AG09309 (cell line): ENCODE measurements around the gene PPP4R4.

Experiments
- DNase-seq: peaks from one replicate; pipeline ENCODE4 v3.0.0-alpha.2; 2010; ENCODE audit warnings: low read depth
- H3K4me3 ChIP-seq: 2 replicates; pipeline ENCODE4 v1.5.1; 2011; ENCODE audit warnings: mild to moderate bottlenecking, low read depth, low read length, moderate library complexity; ENCODE audit not compliant: control insufficient read depth
- TF ChIP-seq, protein P1 (sequence below): IDR thresholded peaks from 2 replicates; pipeline ENCODE4 v1.5.1; 2011; ENCODE audit warnings: mild to moderate bottlenecking, low read depth, low read length, inconsistent platforms; ENCODE audit not compliant: insufficient read depth, control insufficient read depth; ENCODE audit errors: missing control alignments

Gene PPP4R4

GRCh38 chr14:94310248-94310647, 136.1 kb downstream of the PPP4R4 start:
- H3K4me3 ChIP-seq = no peak overlapping the region
- no peak for DNase-seq
- TF ChIP-seq, protein P1, sequence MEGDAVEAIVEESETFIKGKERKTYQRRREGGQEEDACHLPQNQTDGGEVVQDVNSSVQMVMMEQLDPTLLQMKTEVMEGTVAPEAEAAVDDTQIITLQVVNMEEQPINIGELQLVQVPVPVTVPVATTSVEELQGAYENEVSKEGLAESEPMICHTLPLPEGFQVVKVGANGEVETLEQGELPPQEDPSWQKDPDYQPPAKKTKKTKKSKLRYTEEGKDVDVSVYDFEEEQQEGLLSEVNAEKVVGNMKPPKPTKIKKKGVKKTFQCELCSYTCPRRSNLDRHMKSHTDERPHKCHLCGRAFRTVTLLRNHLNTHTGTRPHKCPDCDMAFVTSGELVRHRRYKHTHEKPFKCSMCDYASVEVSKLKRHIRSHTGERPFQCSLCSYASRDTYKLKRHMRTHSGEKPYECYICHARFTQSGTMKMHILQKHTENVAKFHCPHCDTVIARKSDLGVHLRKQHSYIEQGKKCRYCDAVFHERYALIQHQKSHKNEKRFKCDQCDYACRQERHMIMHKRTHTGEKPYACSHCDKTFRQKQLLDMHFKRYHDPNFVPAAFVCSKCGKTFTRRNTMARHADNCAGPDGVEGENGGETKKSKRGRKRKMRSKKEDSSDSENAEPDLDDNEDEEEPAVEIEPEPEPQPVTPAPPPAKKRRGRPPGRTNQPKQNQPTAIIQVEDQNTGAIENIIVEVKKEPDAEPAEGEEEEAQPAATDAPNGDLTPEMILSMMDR = no peak

- TF ChIP-seq, protein P1 = no peak
- H3K4me3 ChIP-seq = no peak overlapping the region
- DNase-seq = no peak
These were observed 138.5 kb downstream of the PPP4R4 start for GRCh38 chr14:94312481-94313246.

GRCh38 chr14:94313991-94314655, 140.0 kb downstream of the PPP4R4 start:
- TF ChIP-seq, protein P1 = no peak
- no peak overlapping the region for H3K4me3 ChIP-seq
- DNase-seq = no peak

DNA sequence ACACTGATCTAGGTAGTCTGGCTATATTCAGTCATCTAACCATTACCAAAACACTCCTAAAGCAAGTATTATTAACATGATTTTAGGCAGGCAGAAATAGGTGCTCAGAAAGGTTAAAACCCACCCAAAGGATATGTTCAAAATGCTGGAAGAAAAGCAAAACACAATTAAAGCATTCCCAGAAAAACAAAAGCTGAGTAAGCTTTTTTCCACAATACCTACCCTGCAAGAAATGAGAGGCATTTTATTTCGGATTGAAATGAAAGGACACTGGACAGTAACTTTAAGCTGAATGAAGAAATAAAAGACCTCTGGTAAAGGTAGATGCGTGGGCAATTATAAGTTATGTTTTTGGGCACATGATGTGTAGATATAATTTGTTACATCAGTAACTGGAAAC, 140.8 kb downstream of the PPP4R4 start:
- H3K4me3 ChIP-seq = no peak overlapping the region
- DNase-seq = no peak
- TF ChIP-seq, protein P1 = no peak

DNA sequence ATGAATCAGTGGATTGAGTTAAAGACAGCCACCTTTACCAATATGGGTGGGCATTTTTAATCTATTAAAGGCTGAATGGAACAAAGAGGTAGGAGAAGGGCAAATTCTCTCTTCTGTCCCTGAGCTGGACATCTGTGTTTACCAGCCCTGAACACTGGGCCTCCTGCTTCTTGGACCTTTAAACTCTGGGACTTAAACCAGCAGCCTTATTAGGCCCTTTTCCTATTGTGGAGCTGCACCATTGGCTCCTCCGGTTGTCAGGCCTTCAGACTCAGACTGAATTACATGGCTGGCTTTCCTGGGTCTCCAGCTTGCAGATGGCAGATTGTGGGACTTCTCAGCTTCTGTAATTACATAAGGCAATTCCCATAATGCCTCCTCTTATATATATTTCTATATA, 142.6 kb downstream of the PPP4R4 start:
- DNase-seq = no peak
- TF ChIP-seq, protein P1 = no peak
- H3K4me3 ChIP-seq = no peak overlapping the region

- no peak for DNase-seq
These were observed 143.1 kb downstream of the PPP4R4 start for GRCh38 chr14:94317259-94317658.

More at GRCh38 chr14:94317259-94317658, 143.1 kb downstream of the PPP4R4 start:
- TF ChIP-seq, protein P1 = no peak
- no peak overlapping the region for H3K4me3 ChIP-seq
